Activated CD8-positive, alpha-beta memory T cell treated with anti-CD3 and anti-CD28 coated beads, Interleukin-2, amount 10 ng/mL, durations not matched to agents 7 days and 5 days (primary cell): Measurements from ENCODE around the gene STK10. TPM values are rescaled to one million over a fixed set of nuclear protein-coding genes. Genes with fewer than 3 reads are reported as not detected.

Experiments used
- ATAC-seq: fragments of 150-1000 bp; cut with Tn5 transposase; one replicate; pipeline ENCODE4 v1.10.0; 2021; ENCODE audit warnings: moderate library complexity
- CTCF ChIA-PET: fragments of 350-600 bp; sonication (Branson Sonifier 250); formaldehyde crosslinking; loops from one replicate; lab custom pipeline; 2021; ENCODE audit warnings: antibody characterized with exemption; lab: Charles Lee
- DNase-seq: peaks from one replicate; pipeline ENCODE4 v3.0.0-alpha.2; 2020
- H3K27ac Mint-ChIP-seq: one replicate; pipeline ENCODE4 v1.8.0; 2021; ENCODE audit warnings: mild to moderate bottlenecking, mixed read lengths
- H3K27me3 Mint-ChIP-seq: one replicate; pipeline ENCODE4 v1.8.0; 2021; ENCODE audit warnings: mixed read lengths
- H3K36me3 Mint-ChIP-seq: one replicate; pipeline ENCODE4 v1.8.0; 2021; ENCODE audit warnings: mild to moderate bottlenecking, mixed read lengths
- H3K4me1 Mint-ChIP-seq: one replicate; pipeline ENCODE4 v1.8.0; 2021; ENCODE audit warnings: mixed read lengths
- H3K4me3 Mint-ChIP-seq: one replicate; pipeline ENCODE4 v1.8.0; 2021; ENCODE audit warnings: mild to moderate bottlenecking, moderate library complexity, mixed read lengths
- H3K9me3 Mint-ChIP-seq: one replicate; pipeline ENCODE4 v1.8.0; 2022; ENCODE audit warnings: low read depth, mixed read lengths
- total RNA-seq, 2 experiments: library from RNA; stranded (reverse); gene quantifications; one replicate each; pipeline ENCODE4 v1.2.3, GENCODE V29; 2021

The STK10 gene
- total RNA-seq, 2 experiments from 2014 or later, result 223 to 327 TPM

DNA sequence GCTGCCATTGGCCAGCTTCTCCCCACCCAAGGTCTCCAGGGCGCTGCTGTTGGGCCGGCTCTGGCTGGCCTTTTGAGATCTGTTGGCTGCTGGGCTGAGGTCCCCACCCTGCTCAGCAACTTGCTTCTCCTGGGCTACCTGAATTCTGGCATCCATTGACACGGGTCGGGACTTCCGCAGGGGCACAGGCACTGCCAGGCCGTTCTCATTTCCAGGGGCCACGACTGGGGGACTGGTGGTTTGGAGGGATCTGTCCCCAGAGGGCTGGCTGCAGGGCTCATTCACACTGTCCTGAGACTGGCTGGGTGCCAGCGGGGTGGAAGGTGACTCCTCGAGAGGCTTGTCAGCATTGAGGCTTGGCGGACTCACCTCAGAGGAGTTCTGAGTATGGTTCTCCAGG is 94.5 kb downstream of the STK10 start:
- ATAC-seq (peak; percentile 6), DNase-seq (no peak)
- CTCF ChIA-PET, result interaction anchor here (1.0 kb wide), 1 partner anchor 18 kb away, joined by 3 read pairs; no protein-coding TSS in a partner anchor
- Mint-ChIP-seq H3K4me1 (peaks cover 3% of the 10 kb centered on the region), H3K36me3 (peaks cover 60% of the 10 kb centered on the region), H3K4me3 (no peak overlapping the region), H3K27me3 (no peaks in the 10 kb centered on the region), H3K27ac (no peak overlapping the region), H3K9me3 (no peaks in the 10 kb centered on the region)

DNA sequence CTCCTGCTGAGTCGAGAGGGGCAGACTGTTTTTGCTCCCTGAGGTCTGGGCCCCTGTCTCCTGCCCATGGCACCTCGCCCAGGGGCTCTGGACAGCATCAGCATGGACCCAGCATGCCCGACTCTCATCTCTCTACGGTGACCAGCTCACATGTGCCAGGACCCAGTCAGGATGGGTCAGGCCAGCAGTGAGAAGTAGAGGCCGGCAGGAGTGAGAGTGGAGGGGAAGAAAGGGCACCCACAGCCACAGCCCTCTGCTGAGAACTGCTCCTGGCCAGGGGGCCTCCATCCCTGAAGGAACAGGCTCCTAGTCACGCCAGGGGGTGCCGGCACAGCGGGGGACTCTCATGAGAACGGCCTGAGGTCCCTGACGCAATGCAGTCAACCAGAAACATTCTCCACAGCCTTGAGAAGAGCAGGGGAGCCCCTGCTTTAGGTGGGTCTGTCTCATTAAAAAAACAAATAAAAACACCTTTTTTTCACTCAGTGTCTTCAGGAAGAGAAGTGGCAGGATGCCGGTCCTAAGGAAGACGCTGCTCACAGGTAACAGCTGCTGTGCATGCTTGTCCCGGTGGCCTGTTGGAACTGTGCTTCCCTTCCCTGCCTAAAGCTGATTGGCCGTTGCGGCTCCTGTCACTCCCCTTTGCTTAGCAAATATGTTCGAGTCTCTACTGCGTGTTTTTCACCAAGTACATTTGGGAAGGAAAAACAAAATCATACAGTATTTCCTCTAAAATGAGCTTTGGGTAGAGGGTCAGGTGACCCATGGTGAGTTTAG is 95.9 kb downstream of the STK10 start:
- Mint-ChIP-seq H3K4me1 (no peaks in the 10 kb centered on the region), H3K27me3 (no peaks in the 10 kb centered on the region), H3K9me3 (no peaks in the 10 kb centered on the region), H3K4me3 (no peak overlapping the region), H3K27ac (no peak overlapping the region), H3K36me3 (peaks cover 48% of the 10 kb centered on the region)
- ATAC-seq (no peak), DNase-seq (no peak)
- CTCF ChIA-PET, result interaction anchor here (1.0 kb wide), 1 partner anchor 19 kb away, joined by 3 read pairs; no protein-coding TSS in a partner anchor

DNA sequence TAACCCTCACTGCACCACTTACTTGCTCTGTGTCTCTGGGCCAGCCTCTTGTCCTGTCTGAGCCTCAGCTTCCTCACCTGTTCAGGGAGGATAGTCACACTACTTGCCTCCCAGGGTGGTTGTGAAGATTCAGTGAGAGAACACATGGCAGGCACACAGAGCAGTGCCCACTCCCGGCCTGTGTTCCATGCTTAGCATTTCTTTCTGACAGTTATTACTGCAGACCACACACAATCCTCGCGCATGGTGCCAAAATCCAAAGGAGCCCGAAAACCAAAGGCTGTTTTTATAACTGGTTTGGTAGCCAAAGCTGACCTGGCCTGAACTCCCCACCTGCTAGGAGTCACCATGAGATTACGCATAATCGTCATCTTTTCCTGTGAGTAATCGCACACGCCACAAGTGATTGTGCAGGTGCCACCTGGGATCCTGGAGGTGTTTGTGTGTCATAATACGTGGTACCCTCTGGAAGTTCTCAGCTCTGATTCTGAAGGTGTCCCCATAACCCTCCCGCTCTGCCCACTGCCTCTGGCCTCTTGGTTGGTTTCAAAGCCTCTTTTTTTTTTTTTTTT is 97.0 kb downstream of the STK10 start:
- H3K4me1 Mint-ChIP-seq, result no peaks in the 10 kb centered on the region
- DNase-seq (no peak), ATAC-seq (no peak)
- no peak overlapping the region for H3K27ac Mint-ChIP-seq
- peaks cover 44% of the 10 kb centered on the region for H3K36me3 Mint-ChIP-seq
- H3K4me3 Mint-ChIP-seq, result no peak overlapping the region
- CTCF ChIA-PET, result interaction anchor here (0.9 kb wide), 1 partner anchor 35 kb away, joined by 3 read pairs; no protein-coding TSS in a partner anchor
- H3K27me3 Mint-ChIP-seq, result no peaks in the 10 kb centered on the region
- H3K9me3 Mint-ChIP-seq, result no peaks in the 10 kb centered on the region

DNA sequence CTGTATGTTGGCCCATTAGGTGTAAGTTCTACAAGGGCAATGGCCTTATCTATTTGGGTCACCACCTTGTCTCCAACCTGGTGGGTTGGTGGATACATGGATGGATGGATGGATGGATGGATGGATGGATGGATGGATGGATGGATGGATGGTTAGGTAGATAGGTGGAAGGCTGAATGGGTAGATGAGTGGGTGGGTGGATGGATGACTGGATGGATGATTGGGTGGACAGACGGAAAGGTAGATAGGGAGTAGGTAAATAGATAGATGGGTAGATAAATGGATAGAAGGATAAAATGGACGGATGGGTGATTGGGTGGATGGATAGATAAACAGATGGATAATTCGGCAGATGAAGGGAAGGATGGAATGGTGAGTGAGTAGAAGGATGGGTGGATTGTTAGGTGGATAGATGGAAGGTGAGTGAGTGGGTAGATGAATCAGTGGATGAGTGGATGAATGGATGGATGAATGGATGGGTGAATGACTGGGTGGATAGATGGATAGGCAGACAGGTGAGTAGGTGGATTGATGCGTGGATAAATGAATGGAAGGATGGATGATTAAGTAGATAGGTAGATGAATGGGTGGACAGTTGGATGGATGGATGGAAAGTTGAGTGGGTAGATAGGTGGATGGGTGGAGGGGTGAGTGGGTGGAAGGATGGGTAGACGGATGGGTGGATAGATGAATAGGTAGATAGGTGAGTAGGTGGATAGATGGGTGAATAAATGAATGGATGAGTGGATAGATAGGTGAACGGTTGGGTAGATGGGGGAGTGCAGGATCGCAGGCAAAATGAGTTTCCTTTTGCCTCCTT is 98.5 kb downstream of the STK10 start:
- ATAC-seq, result no peak
- CTCF ChIA-PET, result no interaction called here
- no peak for DNase-seq
- Mint-ChIP-seq H3K4me1 (no peaks in the 10 kb centered on the region), H3K4me3 (no peak overlapping the region), H3K36me3 (peaks cover 39% of the 10 kb centered on the region), H3K27me3 (no peaks in the 10 kb centered on the region), H3K27ac (no peak overlapping the region), H3K9me3 (no peaks in the 10 kb centered on the region)

DNA sequence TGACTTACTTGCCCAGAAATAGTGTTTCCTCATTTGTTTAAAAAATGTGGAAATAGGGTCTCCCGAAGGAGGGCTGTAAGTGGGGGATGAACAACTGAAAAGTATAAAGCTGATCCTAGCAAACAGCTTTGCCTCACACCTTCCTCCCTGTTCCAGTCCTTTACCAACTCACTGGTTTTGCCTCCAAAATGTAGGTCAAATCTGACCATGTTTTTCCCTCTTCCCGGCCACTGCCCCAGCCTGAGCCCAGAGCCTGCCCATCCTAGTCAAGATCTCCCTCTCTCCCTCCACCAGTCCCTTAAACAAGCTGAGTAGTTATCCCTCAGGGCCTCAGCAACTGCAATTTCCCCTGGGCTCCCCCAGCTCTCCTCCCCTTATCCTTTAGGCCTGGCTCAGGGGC is 99.2 kb downstream of the STK10 start:
- H3K4me3 Mint-ChIP-seq, result no peak overlapping the region
- peak overlapping the region; percentile 68 for H3K27ac Mint-ChIP-seq
- no peaks in the 10 kb centered on the region for H3K9me3 Mint-ChIP-seq
- peaks cover 41% of the 10 kb centered on the region for H3K36me3 Mint-ChIP-seq
- CTCF ChIA-PET, result interaction anchor here (0.8 to 1.3 kb wide), 2 partner anchors 17 to 179 kb away, joined by 3 read pairs; no protein-coding TSS in a partner anchor
- no peak for ATAC-seq
- no peaks in the 10 kb centered on the region for H3K27me3 Mint-ChIP-seq
- H3K4me1 Mint-ChIP-seq, result no peaks in the 10 kb centered on the region
- DNase-seq, result no peak

DNA sequence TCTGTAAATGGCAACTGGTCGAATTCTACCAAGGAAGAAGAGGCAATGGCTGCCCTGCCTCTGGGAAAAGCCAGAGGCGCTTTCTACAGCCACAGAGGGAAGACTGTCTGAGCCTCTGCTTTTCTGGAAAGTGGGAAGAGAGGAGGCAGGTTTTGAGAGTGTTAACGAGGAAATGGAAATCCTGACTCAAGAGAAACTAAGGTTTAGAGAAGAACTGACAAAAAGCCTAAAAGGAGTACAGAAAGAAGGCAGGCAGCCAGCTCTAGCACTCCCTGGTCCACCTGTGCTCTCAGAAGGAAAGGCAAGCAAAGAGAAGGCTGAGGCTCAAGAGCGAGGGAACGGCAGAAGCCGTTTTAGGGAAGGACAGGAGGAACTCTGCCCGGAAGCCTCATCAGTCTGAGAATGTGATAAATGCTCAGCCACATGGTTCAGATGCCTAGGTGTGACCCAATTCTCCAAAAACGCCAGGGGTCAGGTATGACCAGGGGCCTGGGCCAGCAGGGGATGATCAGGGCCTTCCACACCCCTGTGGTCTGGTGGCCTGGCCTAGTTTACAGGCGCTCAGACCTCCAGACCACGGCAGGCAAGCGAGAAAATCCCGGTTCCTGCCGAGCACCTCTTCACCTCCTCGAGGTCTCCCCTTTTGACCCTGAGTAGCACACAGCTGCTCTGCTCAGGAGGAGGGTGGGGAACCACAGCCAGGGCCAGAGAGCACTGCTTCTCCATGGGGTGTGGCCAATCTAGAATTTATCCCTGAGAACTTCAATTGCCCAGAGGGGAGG is 101.6 kb downstream of the STK10 start:
- Mint-ChIP-seq H3K27me3 (no peaks in the 10 kb centered on the region), H3K4me1 (no peaks in the 10 kb centered on the region), H3K27ac (peak overlapping the region; percentile 46), H3K9me3 (no peaks in the 10 kb centered on the region), H3K36me3 (peaks cover 46% of the 10 kb centered on the region), H3K4me3 (no peak overlapping the region)
- DNase-seq, result no peak
- CTCF ChIA-PET, result interaction anchor here (1.2 kb wide), 1 partner anchor 26 kb away, joined by 4 read pairs; no protein-coding TSS in a partner anchor
- ATAC-seq, result peak; percentile 20

DNA sequence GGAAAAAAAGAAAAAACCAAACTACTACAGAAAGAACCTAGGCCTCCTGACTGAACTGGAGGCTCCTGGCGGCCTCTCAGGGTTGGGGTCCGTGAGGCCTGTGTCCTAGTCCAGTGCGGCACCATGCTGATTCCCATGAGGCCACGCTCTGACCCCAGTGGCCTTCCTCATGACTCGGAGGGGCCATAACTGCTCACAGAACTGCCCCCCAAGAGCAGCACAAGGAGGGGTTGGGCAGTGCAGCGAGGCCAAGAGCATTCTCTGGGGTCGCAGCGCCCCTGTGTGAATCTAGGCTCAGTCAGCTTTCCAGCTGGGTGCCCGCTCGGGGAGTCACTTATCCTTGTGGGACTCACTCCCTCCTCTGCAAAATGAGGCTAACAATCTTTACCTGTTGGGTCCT is 102.3 kb downstream of the STK10 start:
- H3K36me3 Mint-ChIP-seq, result peaks cover 47% of the 10 kb centered on the region
- H3K9me3 Mint-ChIP-seq, result no peaks in the 10 kb centered on the region
- peaks cover 2% of the 10 kb centered on the region for H3K4me1 Mint-ChIP-seq
- CTCF ChIA-PET, result interaction anchor here (1.2 kb wide), 1 partner anchor 26 kb away, joined by 4 read pairs; no protein-coding TSS in a partner anchor
- no peak overlapping the region for H3K4me3 Mint-ChIP-seq
- ATAC-seq, result no peak
- H3K27me3 Mint-ChIP-seq, result no peaks in the 10 kb centered on the region
- no peak overlapping the region for H3K27ac Mint-ChIP-seq
- no peak for DNase-seq

DNA sequence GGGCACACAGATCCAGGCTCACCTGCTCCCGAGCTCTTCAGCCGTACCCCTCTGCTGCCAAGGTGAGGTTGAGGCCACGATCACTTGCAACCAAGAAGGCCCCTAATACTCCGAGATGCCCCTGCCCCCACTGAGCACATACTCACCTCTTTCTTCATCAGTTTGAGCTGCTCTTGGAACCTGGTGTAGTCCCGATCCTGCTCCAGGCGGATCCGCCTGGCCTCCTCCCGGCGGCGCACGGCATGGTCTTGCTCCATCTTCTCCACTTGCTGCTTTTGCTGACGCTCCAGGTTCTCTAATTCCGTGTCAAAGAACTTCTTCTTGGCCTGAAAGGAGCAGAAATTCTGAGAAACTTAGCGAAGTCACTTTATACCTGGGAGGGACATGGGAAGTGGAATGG is 105.8 kb downstream of the STK10 start:
- peaks cover 60% of the 10 kb centered on the region for H3K36me3 Mint-ChIP-seq
- CTCF ChIA-PET, result no interaction called here
- no peaks in the 10 kb centered on the region for H3K27me3 Mint-ChIP-seq
- no peaks in the 10 kb centered on the region for H3K9me3 Mint-ChIP-seq
- no peak overlapping the region for H3K4me3 Mint-ChIP-seq
- no peak for ATAC-seq
- no peak for DNase-seq
- no peak overlapping the region for H3K27ac Mint-ChIP-seq
- H3K4me1 Mint-ChIP-seq, result peaks cover 22% of the 10 kb centered on the region

DNA sequence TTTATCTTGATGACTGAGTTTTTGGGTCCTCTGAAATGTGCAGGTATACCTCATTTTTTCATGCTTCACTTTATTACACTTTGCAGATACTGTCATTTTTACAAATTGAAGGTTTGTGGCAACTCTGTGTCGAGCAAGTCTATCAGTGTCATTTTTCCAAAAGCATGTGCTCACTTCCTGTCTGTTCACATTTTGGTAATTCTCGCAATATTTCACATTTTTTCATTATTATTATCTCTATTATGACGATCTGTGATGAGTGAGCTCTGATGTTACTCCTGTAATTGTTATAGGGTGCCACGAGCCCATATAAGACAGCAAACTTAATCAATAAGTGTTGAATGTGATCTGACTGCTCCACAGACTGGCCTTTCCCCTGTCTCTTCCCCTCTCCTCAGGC is 108.1 kb downstream of the STK10 start:
- peaks cover 71% of the 10 kb centered on the region for H3K36me3 Mint-ChIP-seq

DNA sequence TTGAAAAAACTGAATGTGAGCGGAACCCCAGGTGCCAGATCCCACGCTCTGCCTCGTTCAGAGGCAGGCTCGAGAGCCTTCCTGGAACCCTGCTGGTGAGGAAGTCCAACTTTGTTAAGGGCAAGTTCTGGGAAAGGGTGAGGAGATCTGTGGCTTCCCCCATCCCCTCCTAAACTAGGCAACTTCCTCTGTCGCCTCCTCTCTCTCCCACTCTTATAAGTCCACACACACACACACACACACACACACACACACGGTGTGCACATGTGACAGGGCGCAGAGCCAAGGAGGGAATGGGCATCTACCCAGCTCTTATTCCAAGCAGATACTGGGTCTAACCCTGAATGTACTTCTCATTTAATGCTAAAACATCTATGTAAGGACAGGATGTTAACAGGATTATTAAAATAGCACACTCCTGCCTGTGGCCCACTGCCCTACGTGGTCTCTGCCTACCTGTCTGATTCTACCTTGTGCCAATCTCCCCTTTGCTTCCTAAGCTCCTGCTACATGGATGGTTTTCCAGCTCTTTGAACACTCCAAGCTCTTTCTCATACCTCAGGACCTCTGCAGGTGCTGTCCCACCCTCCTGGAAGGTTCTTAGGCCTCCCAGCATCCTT is 109.2 kb downstream of the STK10 start:
- DNase-seq, result no peak

More for the DNA sequence above, 108.1 kb downstream of the STK10 start:
- no peak for DNase-seq
- no peaks in the 10 kb centered on the region for H3K27me3 Mint-ChIP-seq
- peaks cover 22% of the 10 kb centered on the region for H3K4me1 Mint-ChIP-seq
- H3K4me3 Mint-ChIP-seq, result no peak overlapping the region
- H3K9me3 Mint-ChIP-seq, result no peaks in the 10 kb centered on the region
- H3K27ac Mint-ChIP-seq, result peak overlapping the region; percentile 33
- CTCF ChIA-PET, result no interaction called here
- no peak for ATAC-seq

DNA sequence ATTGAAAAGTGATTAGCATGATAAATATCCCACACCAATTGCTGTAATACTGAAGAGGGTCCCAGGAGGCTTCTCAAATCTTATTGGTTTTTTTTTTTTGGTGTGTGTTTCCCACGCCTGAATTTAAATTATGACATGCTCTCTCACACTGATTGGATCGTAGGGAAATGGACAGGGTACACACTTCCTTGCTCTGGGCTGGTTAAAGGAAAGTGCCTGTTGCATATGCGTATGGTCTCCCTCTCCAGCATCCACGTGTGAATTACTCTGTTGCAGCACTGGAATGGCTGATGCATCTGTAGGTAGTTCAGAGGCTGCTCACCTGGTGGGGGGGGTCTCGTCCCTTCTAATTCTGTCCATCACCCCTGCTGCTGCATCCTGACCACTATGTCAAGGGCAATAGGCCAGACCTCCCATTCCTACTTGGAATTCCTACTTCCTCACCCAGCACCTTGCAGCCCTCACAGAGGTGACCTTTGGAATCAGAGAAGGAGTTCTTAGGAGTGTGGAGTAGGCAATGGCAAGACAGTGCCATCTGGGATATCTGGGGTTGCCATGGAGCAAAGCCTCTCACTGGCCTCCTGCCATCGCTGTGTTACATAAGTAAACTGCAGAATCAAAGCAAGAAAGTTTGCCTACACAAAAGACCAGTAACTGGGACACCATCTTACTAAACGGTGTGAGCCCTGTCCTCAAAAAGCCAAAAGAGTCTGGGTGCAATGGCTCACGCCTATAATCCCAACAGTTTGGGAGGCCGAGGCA is 110.2 kb downstream of the STK10 start:
- ATAC-seq (no peak), DNase-seq (no peak)
- H3K27me3 Mint-ChIP-seq, result no peaks in the 10 kb centered on the region
- H3K9me3 Mint-ChIP-seq, result no peaks in the 10 kb centered on the region
- H3K4me3 Mint-ChIP-seq, result no peak overlapping the region
- H3K4me1 Mint-ChIP-seq, result peaks cover 27% of the 10 kb centered on the region
- peaks cover 73% of the 10 kb centered on the region for H3K36me3 Mint-ChIP-seq
- CTCF ChIA-PET, result interaction anchor here (1.4 kb wide), 2 partner anchors 27 to 111 kb away, joined by 4 to 6 read pairs; partner anchors contain the start of gene STK10
- peak overlapping the region; percentile 16 for H3K27ac Mint-ChIP-seq

More for the DNA sequence above, 109.2 kb downstream of the STK10 start:
- ATAC-seq, result no peak
- peaks cover 76% of the 10 kb centered on the region for H3K36me3 Mint-ChIP-seq
- H3K27me3 Mint-ChIP-seq, result no peaks in the 10 kb centered on the region
- peak overlapping the region; percentile 79 for H3K27ac Mint-ChIP-seq
- no peaks in the 10 kb centered on the region for H3K9me3 Mint-ChIP-seq
- CTCF ChIA-PET, result interaction anchor here (0.7 to 1.4 kb wide), 4 partner anchors 26 to 110 kb away, joined by 3 to 6 read pairs (median 4); partner anchors contain the start of gene STK10
- H3K4me1 Mint-ChIP-seq, result peaks cover 26% of the 10 kb centered on the region
- H3K4me3 Mint-ChIP-seq, result no peak overlapping the region
